ENCODE data around the gene FCAR.
"Not testable (repeated sequence)": the region's sequence is repeated elsewhere in the genome, so short reads cannot be mapped to it uniquely, and the experiment has no call there.

FCAR gene

DNA sequence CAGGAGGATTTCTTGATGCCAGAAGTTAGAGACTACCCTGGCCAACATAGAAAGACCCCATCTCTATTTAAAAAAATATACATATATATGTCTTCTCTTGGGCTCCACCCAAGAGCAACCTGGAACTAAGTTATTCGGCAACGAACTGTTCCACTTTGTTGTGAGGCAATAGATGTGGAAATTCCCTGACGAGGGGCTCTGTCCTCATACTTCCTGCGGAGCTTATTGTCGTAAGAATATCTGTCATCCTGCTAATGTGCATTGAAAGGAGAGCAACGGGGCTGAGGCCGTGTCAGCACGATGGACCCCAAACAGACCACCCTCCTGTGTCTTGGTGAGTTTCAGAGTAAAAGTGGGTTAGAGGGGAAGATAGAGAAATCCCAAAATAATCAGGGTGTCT is at the start of gene FCAR:
Gene FCAR, plus strand, starts transcription at position 246 of the 400 bp plus-strand sequence. Its CDS starts 55 bp downstream, at position 301.
- DNase-seq = peak; percentile 92

DNA sequence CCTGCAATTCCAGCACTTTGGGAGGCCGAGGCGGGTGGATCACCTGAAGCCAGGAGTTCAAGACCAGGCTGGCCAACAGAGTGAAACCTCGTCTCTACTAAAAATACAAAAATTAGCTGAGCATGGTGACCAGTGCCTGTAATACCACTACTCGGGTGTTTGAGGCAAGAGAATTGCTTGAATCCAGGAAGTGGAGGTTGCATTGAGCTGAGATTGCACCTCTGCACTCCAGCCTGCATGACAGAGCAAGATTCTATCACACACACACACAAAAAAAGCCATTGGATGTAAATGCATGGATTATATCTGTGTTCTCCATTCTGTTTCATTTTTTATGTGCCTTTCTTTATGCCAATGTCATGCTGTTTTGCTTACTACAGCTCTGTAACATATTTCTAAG is 49.6 kb upstream of the FCAR start:
- DNase-seq = not testable (repeated sequence)

DNA sequence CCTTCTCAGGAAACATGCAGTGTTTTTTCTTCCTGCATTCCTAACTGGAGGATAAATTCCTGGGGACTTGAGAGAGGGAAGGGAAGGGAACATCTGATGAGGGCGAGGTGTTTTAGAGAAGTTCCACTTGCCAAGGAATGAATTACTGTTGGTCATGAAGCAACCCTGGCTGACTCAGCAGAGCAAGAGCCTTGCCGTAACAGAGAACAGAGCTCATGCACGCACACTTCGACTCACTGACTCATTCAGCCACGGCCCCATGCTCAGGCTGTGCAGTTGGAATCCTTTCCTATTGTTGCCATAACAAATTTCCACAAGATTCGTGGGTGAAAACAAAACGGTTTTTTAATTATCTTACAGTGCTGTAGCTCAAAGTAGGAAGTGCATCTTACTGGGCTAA is 48.7 kb upstream of the FCAR start:
- DNase-seq = peak; percentile 11

DNA sequence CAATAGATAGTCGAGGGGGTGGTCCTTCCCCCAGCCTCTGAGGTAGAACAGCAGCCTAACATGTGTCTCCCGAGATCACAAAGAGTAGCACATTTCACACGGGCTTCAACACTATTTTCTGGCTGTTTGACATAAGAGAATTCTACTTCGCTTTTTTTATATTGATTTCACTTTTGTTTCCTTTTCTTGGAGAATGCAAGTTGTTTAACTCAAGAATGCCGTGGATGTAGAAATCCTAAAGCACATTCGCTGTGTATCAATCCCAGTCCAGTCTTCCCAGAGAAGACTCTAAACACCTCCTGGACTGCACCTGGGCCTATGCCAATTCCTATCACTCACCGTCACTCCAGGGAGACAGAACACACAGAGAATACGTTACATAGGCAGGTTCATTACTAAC is 46.0 kb upstream of the FCAR start:
- DNase-seq = peak; percentile 55

DNA sequence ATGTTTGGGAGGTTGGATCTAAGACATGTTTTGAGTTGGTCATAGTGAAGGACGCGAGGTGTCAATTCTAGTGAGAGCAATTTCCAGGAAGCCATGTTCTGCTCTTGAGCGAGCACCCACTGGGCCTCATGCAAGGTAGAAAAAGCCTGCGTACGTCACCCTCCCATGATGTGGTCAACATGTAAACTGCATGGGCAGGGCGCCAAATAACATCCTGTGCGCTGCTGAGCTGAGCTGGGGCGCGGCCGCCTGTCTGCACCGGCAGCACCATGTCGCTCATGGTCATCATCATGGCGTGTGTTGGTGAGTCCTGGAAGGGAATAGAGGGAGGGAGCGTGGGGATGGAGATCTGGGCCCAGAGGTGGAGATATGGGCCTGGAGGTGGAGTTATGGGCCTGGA is 41.5 kb upstream of the FCAR start, which contains the start of gene KIR2DS4:
Gene KIR2DS4, plus strand, starts transcription at position 181 of the 400 bp plus-strand sequence.
- not testable (repeated sequence) for DNase-seq

DNA sequence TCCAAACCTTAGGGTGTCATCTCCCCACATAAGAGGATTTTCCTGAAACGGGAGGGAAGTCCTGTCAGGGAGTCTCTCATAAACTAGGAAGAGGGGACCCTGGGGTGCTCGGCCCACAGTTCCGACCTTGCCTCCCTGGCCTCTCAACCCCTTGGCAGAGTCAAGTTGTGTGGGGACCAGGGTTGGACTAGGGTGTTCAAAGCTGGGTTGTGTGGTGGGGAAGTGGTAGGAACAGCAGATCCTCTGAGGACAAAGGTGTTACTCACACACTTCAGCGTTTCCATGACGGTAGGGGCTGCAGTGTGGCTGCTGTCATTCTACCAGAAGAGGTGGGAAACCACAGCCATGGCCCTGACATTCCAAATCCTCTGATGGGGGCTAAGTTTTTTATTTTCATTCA is 38.9 kb upstream of the FCAR start:
- not testable (repeated sequence) for DNase-seq

DNA sequence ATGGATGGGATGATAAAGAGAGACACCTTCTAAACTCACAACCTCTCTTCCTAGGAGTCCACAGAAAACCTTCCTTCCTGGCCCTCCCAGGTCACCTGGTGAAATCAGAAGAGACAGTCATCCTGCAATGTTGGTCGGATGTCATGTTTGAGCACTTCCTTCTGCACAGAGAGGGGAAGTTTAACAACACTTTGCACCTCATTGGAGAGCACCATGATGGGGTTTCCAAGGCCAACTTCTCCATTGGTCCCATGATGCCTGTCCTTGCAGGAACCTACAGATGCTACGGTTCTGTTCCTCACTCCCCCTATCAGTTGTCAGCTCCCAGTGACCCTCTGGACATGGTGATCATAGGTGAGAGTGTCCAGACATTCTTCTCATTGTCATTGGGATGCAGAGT is 36.5 kb upstream of the FCAR start:
- DNase-seq = peak; percentile 42

DNA sequence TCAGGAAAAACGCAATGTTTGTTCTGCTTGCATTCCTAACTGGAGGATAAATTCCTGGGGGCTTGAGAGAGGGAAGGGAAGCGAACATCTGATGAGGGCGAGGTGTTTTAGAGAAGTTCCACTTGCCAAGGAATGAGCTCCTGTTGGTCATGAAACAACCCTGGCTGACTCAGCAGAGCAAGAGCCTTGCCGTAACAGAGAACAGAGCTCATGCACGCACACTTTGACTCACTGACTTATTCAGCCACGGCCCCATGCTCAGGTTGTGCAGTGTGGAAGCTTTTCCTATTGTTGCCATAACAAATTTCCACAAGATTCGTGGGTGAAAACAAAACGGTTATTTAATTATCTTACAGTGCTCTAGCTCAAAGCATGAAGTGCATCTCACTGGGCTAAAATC is 30.9 kb upstream of the FCAR start:
- DNase-seq = not testable (repeated sequence)

DNA sequence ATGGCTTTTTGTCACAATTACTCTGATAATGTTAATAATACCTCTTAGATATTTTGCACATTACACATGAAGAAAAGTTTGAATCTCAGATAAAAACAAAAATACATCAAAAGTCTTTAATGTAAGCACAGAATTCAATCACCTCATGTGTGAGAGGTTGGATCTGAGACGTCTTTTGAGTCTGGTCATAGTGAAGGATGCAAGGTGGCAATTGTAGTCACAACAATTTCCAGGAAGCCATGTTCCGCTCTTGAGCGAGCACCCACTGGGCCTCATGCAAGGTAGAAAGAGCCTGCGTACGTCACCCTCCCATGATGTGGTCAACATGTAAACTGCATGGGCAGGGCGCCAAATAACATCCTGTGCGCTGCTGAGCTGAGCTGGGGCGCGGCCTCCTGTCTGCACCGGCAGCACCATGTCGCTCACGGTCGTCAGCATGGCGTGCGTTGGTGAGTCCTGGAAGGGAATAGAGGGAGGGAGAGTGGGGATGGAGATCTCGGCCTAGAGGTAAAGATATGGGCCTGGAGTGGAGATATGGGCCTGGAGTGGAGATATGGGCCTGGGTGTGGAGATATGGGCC is 23.9 kb upstream of the FCAR start, which contains the start of gene KIR3DL2:
Gene KIR3DL2, plus strand, starts transcription at position 383 of the 580 bp plus-strand sequence. Its CDS starts 33 bp downstream, at position 416.
- not testable (repeated sequence) for DNase-seq

DNA sequence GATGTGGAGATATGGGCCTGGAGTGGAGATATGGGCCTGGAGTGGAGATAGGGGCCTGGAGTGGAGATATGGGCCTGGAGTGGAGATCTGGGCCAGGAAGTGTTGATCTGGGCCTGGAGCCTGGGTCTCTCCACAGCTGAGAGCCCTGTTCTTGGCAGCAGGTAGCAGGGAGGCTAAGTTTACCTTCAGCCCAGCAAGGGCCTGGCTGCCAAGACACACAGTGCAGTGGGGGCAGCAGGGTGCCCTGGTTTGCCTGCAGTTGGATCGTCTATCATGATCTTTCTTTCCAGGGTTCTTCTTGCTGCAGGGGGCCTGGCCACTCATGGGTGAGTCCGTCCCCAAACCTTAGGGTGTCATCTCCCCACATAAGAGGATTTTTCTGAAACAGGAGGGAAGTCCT is 23.1 kb upstream of the FCAR start:
- no peak for DNase-seq

DNA sequence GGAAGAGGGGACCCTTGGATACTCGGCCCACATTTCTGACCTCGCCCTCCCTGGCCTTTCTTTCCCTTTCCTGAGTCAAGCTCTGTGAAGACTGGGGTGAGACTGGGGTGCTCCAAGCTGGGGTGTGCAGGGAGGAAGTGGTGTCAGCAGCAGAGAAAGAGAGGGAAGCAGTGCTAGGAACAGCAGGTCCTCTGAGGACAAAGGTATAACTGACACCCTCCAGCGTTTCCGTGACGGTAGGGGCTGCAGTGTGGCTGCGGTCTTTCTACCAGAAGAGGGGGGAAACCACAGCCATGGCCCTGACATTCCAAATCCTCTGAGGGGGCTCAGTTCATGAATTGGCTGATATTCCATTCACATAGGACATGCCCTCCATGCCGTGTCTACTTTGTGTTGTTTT is 22.7 kb upstream of the FCAR start:
- DNase-seq = no peak

DNA sequence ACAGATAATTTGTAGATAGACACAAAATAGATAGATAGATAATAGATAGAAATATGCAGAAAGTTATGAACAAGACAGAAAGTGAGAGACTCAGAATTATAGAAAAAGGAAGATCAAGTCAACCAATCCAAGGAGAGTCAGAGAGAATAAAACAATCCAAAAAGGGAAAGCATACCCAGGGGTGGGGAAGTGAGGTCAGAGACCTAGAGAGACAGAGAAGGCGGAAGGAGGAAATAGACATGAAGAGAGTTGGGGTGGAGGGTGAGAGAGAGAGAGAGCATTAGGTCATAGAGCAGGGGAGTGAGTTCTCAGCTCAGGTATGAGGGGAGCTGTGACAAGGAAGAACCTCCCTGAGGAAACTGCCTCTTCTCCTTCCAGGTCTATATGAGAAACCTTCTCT is 18.8 kb upstream of the FCAR start:
- peak; percentile 34 for DNase-seq

DNA sequence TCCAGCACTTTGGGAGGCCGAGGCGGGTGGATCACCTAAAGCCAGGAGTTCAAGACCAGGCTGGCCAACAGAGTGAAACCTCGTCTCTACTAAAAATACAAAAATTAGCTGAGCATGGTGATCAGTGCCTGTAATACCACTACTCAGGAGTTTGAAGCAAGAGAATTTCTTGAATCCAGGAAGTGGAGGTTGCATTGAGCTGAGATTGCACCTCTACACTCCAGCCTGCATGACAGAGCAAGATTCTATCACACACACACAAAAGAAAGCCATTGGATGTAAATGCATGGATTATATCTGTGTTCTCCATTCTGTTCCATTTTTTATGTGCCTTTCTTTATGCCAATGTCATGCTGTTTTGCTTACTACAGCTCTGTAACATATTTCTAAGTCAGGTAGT is 15.6 kb upstream of the FCAR start:
- not testable (repeated sequence) for DNase-seq

DNA sequence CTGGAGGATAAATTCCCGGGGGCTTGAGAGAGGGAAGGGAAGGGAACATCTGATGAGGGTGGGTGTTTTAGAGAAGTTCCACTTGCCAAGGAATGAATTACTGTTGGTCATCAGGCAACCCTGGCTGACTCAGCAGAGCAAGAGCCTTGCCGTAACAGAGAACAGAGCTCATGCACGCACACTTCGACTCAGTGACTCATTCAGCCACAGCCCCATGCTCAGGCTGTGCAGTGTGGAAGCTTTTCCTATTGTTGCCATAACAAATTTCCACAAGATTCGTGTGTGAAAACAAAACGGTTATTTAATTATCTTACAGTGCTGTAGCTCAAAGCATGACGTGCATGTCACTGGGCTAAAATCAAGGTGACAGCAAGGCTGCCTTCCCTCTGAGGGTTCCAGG is 14.6 kb upstream of the FCAR start:
- peak; percentile 84 for DNase-seq

DNA sequence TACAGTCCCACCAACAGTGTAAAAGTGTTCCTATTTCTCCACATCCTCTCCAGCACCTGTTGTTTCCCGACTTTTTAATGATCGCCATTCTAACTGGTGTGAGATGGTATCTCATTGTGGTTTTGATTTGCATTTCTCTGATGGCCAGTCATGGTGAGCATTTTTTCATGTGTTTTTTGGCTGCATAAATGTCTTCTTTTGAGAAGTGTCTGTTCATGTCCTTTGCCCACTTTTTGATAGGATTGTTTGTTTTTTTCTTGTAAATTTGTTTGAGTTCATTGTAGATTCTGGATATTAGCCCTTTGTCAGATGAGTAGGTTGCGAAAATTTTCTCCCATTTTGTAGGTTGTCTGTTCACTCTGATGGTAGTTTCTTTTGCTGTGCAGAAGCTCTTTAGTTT is 10.6 kb upstream of the FCAR start:
- DNase-seq = not testable (repeated sequence)

DNA sequence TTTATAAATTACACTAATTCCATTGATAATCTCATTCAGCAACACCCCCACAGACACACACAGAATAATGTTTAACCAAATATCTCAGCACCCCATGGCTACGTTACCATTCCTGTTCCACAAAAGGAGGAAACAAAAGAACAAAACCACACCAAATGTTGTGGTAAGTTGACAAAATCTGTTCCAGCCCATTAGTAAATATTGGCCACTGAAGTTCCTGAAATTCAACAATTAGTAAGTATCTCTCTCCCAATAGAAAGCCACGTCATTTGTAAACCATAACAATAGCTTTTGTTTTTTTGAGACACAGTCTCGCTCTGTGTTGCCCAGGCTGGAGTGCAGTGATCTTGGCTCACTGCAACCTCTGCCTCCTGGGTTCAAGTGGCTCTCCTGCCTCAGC is 2.3 kb upstream of the FCAR start:
- peak; percentile 64 for DNase-seq

DNA sequence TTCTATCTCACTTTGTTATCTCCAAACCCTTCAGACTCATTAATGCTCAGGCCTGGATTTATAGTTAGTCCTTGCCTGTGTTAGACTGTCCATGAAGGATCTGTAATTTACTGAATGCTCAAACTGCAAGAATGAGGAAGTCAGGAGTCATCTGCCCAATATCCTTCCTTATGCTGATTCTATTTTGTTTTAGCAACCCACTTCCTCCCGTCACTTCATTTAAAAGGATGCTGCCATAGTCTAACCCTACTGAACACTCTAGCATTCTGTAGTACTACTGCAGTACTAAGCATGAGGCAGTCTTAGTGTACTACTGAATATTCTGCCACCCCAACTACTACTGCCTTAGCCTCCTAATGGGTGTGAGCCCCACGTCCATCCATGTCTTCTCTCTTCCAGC is 1.5 kb downstream of the FCAR start:
- peak; percentile 78 for DNase-seq

DNA sequence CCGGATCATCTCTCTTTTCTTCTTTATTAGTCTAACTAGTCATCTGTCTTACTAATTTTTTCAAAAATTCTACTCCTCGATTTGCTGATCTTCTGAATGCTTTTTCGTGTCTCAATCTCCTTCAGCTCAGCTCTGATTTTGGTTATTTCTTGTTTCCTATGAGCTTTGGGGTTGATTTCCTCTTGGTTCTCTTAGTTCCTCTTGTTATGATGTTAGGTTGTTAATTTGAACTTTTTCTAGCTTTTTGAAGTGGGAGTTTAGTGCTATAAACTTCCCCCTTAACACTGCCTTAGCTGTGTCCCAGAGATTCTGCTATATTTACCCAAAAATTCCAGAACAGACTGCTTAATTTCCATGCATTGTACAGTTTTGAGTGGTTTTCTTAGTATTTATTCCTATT is 3.4 kb downstream of the FCAR start:
- peak; percentile 60 for DNase-seq

DNA sequence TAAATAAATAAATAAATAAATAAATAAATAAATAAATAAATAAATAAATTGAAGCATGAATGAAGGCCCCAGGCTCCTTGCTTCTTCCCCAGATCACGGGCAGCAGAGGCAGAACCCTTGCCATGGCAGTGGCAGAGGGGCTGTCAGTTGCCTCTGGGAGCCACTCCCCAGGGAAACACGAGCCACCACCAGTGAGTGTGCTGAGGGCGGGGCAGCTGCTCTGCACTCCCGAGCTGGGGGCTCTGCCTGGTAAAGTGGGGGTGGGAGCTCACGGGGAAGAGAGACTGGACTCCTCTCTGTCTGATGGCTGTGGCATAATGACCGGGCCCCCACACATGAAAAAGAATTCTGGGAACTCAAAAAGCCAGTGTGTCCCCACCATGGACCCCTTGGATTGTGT is 7.8 kb downstream of the FCAR start:
- no peak for DNase-seq

DNA sequence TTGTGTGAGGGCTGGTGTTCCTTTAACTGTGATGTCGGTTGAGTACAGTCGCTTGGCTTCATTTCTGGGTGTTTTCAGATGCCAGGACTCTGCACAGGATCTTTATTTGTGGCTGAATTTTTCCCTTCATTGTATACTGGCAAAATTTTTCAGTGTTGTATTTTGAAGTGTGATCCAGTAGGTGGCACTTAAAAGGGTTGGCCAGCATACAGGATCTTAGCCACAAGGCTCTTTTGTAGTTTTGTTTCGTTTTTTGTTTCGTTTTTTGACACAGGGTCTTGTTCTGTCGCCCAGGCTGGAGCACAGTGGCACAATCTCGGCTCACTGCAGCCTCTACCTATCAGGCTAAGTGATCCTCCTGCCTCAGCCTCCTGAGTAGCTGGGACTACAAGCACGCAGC is 8.7 kb downstream of the FCAR start:
- DNase-seq = peak; percentile 81

DNA sequence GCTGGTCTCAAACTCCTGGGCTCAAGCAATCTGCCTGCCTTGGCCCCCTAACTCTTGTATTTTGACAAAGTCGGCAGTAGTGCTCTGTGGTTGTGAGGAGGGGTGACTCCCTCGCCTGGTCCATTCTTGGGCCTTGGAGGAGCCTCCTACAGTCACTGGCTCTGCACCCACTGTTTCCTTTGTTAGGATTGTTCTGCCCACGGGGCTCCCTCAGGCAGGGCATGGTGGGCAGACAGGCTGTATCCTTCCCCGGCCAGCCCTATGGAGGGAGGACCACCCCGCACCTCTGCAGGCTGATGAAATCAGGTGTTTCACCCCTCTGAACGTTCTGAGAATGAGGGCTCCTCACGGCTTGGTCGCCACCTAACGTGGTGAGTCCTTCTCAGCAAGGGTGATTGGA is 9.2 kb downstream of the FCAR start:
- DNase-seq = no peak

DNA sequence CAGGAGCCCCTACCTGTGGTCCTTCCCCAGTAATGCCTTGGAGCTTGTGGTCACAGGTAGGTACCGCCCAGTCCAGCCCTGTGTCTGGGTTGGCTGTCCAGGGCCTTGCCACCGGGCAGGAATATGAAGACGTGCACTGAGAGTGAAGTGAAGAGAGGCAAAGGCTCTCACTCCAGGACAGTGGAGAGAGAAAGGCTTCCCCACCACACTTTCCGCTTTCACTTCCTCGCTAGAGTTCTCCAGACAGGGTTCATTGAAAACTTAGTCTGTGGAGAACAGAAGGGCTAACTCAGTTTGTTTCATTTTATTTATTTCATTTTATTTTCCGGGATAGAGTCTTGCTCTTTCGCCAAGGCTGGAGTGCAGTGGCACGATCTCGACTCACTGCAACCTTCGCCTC is 14.2 kb downstream of the FCAR start:
- peak; percentile 40 for DNase-seq

DNA sequence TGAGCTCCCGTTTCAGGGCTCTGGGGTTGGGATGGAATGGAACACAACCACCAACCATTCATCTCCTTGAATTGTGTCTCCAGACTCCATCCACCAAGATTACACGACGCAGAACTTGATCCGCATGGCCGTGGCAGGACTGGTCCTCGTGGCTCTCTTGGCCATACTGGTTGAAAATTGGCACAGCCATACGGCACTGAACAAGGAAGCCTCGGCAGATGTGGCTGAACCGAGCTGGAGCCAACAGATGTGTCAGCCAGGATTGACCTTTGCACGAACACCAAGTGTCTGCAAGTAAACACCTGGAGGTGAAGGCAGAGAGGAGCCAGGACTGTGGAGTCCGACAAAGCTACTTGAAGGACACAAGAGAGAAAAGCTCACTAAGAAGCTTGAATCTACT is 15.5 kb downstream of the FCAR start:
- DNase-seq = no peak

DNA sequence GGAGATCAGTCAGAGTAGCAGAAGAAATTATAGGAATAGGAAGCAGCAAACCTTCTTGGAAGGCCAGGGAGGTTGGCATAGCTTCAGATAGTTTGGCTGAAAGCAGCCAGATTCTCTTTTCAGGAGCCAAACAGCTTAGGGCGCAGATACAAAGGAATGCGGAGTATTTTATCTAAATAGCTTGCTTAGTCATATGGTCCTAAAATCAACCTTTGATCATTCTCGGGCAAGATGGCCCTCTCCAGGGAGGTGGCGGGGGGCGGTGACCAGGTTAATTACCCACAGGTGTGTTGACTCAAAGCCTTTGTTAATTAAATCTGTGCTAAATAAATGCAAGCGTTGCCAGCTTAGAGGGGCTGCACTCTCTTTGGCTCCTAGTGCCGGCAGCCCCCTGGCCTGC is 19.4 kb downstream of the FCAR start:
- DNase-seq = no peak

DNA sequence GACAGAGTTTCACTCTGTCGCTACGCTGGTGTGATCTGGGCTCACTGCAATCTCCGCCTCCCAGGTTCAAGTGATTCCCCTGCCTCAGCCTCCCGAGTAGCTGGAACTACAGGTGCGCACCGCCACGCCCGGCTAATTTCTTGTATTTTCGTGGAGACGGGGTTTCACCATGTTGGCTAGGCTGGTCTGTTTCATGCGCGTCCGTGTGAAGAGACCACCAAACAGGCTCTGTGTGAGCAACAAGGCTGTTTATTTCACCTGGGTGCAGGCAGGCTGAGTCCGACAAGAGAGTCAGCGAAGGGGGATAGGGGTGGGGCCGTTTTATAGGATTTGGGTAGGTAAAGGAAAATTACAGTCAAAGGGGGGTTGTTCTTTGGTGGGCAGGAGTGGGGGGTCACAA is 20.1 kb downstream of the FCAR start:
- not testable (repeated sequence) for DNase-seq
